ENCODE results near the gene ZNF644. TPM values are rescaled to one million over a fixed set of nuclear protein-coding genes. Genes with fewer than 3 reads are reported as not detected.
"Not testable (repeated sequence)": the region's sequence is repeated elsewhere in the genome, so short reads cannot be mapped to it uniquely, and the experiment has no call there.

Gene ZNF644
- 26.2 and 26.3 TPM in 2 replicates for total RNA-seq

DNA sequence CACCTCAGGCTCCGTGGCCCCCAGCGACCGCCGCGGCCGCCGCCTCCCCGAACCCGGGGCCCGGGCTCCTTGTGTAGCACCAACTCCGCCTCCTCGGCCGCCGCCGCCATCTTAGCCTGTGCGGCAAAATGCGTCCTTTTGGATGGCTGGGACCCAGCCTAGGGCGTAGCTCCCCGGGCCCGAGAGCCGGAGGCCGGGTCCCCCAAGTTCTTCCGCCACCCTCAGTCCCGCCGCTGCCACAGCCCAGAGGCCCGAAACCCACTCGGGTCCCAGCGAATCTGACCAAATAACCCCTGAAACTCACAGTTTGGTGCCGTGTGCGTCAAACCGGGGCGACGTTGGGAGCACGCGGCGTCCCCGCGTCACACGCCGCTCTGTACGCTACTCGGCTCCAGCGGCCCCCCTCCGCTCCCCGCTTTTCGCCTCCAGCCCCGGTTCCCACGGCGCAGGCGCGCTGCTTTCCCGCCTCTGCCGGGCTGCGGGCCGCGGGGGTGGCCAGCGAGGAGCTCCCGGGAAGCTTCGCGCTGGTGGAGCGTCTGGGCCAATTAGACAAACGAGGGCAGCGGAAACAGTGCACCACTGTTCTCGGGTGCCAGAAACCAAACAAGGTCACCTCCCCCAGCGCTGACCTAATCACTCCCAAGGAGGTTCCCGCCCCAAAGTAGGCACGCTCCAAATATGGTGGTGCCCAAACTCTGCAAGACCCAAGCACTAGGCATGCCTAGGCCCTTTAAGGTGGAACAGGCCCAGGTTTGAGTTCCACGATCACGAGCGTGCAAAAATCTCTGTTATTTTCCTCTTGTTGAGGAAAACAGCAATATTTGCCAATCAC is at the start of gene ZNF644:
Gene ZNF644 (minus strand): TSS at position 350 of the 832 bp plus-strand sequence. CDS start 39,682 bp downstream, outside the sequence.
- TF ChIP-seq, protein P1, sequence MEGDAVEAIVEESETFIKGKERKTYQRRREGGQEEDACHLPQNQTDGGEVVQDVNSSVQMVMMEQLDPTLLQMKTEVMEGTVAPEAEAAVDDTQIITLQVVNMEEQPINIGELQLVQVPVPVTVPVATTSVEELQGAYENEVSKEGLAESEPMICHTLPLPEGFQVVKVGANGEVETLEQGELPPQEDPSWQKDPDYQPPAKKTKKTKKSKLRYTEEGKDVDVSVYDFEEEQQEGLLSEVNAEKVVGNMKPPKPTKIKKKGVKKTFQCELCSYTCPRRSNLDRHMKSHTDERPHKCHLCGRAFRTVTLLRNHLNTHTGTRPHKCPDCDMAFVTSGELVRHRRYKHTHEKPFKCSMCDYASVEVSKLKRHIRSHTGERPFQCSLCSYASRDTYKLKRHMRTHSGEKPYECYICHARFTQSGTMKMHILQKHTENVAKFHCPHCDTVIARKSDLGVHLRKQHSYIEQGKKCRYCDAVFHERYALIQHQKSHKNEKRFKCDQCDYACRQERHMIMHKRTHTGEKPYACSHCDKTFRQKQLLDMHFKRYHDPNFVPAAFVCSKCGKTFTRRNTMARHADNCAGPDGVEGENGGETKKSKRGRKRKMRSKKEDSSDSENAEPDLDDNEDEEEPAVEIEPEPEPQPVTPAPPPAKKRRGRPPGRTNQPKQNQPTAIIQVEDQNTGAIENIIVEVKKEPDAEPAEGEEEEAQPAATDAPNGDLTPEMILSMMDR (conservative IDR thresholded peaks at IDR 0.05; ENCODE audit: low read depth, low read length): no peak
- no peak for DNase-seq (ENCODE audit: low read depth)
- H3K4me3 ChIP-seq (ENCODE audit: low read depth, low read length): peak within 1 kb of the TSS; percentile 87

DNA sequence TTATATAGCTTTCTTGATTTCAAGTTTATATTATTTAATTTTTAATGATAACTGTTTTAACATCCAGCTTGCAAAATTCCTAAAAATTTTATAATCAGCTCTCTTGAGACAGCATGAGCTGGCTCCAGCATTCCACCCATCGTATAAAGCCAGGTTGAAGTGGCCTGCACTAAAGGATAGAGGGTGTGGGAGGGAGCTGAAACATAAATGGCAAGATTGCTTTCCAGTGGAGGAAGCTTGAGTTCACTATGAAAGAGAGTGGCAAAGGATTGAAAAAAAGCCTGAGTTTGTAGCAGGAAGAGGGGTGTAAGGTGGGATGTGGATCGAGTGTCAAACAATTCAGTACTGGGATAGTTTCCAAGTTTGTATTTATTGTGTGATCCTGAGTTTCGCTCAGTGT is 48.5 kb upstream of the ZNF644 start:
- DNase-seq (ENCODE audit: low read depth): no peak
- H3K4me3 ChIP-seq (ENCODE audit: low read depth, low read length): no peak overlapping the region
- TF ChIP-seq, protein P1 (conservative IDR thresholded peaks at IDR 0.05; ENCODE audit: low read depth, low read length): no peak

DNA sequence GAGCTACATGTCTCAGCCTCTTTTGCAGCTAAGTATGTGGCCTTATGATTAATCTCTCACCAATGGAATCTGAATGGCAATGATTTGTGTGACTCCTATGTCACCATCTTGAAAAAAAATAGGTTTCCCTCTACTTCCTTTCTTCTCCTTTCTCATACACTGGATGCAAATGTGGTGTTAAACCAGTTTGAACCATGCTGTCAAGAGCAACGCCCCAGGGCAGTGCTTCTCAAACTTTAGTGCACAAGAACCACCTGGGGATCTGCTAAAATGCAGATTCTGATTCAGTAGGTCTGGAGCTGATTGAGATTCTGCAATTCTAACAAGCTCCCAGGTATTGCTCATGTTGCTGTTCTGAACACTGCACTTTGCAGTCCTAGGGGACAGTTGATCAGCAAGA is 44.7 kb upstream of the ZNF644 start:
- TF ChIP-seq, protein P1 (conservative IDR thresholded peaks at IDR 0.05; ENCODE audit: low read depth, low read length): no peak
- DNase-seq (ENCODE audit: low read depth): no peak
- no peak overlapping the region for H3K4me3 ChIP-seq (ENCODE audit: low read depth, low read length)

DNA sequence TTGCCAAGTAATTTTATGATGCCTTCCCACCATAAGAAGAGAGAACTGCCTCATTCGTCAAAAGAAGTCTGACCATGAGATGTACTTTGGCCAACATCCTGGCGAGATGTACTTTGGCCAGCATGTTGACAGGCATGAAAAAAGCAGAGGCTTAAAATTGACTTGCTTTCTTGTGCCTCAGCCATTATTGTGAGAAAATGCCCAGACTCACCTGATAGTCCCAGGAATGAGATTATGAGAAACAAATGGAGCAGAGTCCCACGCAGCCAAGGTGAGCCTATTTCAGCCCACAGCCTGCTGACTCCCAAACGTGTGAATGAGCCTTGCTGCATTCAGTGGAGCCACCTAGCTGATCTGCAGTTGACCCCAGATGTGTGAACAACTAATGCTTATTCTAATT is 43.5 kb upstream of the ZNF644 start:
- DNase-seq (ENCODE audit: low read depth): no peak
- no peak overlapping the region for H3K4me3 ChIP-seq (ENCODE audit: low read depth, low read length)
- TF ChIP-seq, protein P1 (conservative IDR thresholded peaks at IDR 0.05; ENCODE audit: low read depth, low read length): no peak

DNA sequence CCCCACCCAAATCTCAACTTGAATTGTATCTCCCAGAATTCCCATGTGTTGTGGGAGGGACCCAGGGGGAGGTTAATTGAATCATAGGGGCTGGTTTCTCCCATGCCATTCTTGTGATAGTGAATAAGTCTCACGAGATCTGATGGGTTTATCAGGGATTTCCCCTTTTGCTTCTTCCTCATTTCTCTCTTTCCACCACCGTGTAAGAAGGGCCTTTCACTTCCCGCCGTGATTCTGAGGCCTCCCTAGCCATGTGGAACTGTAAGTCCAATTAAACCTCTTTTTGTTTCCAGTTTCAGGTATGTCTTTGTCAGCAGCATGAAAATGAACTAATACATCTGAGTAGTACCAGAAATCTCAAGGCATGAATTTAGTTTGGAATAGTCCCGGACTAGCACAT is 41.6 kb upstream of the ZNF644 start:
- DNase-seq (ENCODE audit: low read depth); H3K4me3 ChIP-seq (ENCODE audit: low read depth, low read length): not testable (repeated sequence)

DNA sequence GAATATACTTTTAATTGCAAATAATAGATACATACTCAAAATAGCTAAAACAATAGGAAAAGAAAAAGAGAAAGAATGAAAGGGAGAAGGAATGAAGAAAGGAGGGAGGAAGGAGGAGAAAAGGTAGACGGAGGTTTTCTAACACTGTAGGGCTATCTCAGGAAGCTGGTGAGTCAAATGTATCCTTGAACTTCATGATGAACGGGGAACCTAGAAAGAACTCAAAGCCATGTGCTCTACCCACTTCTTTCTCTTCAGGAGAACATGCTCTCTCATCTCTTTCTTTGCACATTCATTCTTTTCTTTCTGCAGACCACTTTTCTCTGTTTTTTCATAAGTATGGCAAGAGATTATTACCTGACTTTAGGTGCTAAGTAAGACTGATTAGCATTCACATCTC is 37.3 kb upstream of the ZNF644 start:
- no peak for DNase-seq (ENCODE audit: low read depth)
- H3K4me3 ChIP-seq (ENCODE audit: low read depth, low read length): no peak overlapping the region
- TF ChIP-seq, protein P1 (conservative IDR thresholded peaks at IDR 0.05; ENCODE audit: low read depth, low read length): no peak

DNA sequence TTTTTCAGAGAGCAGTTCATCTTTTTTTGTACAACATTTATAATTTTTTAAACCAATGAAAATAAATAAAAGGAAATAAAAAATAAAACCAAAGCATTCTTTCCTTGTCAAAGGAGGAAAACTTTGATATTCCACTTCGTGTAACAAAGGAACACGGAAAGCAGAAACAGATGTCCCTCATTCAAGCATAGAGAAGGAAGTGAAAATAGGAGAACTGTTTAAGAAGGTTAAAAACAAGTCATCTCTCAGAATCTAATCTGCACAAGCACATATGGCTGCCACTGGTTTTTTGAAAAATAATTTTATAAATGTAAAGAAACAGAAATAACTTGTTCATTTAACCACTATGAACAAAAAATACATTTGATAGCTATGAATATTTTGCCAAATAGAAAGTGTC is 35.9 kb upstream of the ZNF644 start:
- H3K4me3 ChIP-seq (ENCODE audit: low read depth, low read length): no peak overlapping the region
- TF ChIP-seq, protein P1 (conservative IDR thresholded peaks at IDR 0.05; ENCODE audit: low read depth, low read length): no peak
- DNase-seq (ENCODE audit: low read depth): no peak

All from epithelial cell of proximal tubule (primary cell).